Parathyroid adenoma (tissue), 2 donors: ENCODE results near the gene SGCA.

Experiments
- H2AFZ ChIP-seq: fragments of 300-600 bp; sonication (generic); one replicate; pipeline ENCODE4 v1.7.0; 2017; ENCODE audit warnings: antibody characterized with exemption, mild to moderate bottlenecking
- H3K27ac ChIP-seq: fragments of 300-600 bp; sonication (generic); one replicate; pipeline ENCODE4 v1.7.0; 2017
- H3K27me3 ChIP-seq: fragments of 300-600 bp; sonication (generic); one replicate; pipeline ENCODE4 v1.7.0; 2017; ENCODE audit warnings: low read length; ENCODE audit not compliant: control insufficient read depth, insufficient read depth
- H3K36me3 ChIP-seq: fragments of 300-600 bp; sonication (generic); one replicate; pipeline ENCODE4 v1.7.0; 2017; ENCODE audit warnings: low read length; ENCODE audit not compliant: control insufficient read depth, insufficient read depth
- H3K4me1 ChIP-seq: fragments of 300-600 bp; sonication (generic); one replicate; pipeline ENCODE4 v1.7.0; 2017; ENCODE audit warnings: control low read depth
- H3K4me2 ChIP-seq: fragments of 300-600 bp; sonication (generic); one replicate; pipeline ENCODE4 v1.7.0; 2017; ENCODE audit warnings: low read length
- H3K4me3 ChIP-seq: fragments of 300-600 bp; sonication (generic); one replicate; pipeline ENCODE4 v1.7.0; 2017; ENCODE audit warnings: low read depth, low read length
- H3K79me2 ChIP-seq: fragments of 300-600 bp; sonication (generic); one replicate; pipeline ENCODE4 v1.7.0; 2017; ENCODE audit warnings: control low read depth
- H3K9ac ChIP-seq: fragments of 300-600 bp; sonication (generic); one replicate; pipeline ENCODE4 v1.7.0; 2017; ENCODE audit warnings: mild to moderate bottlenecking
- H3K9me3 ChIP-seq: fragments of 300-600 bp; sonication (generic); one replicate; pipeline ENCODE4 v1.7.0; 2017; ENCODE audit warnings: low read length; ENCODE audit not compliant: control insufficient read depth
- TF ChIP-seq, protein P1 (sequence below): fragments of 300-600 bp; sonication (generic); IDR thresholded peaks from one replicate; pipeline ENCODE4 v1.7.0; 2017; ENCODE audit warnings: antibody characterized with exemption, mild to moderate bottlenecking
- donor health status: primary hyperparathyroidism.

SGCA gene

DNA sequence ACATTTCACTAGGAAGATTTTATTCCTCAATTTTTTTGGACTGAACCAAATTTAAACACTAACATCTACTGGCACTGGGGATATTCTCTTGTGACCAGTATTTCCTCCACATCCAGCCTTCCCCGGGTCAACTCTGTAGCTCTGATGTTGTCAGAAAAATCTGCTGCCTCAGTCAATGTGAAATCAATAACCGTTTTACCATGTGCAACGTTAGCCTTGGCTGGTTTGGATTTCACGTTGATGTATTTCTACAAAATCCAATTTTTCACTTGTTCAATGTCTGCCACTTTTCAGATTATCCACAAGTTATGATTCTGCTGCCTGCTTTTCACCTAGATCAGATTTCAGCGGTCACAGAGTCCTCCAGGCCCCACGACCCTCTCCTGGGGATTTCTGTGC is 7.1 kb downstream of the SGCA start:
- Histone ChIP-seq H3K27me3 (no peaks in the 10 kb centered on the region), H3K36me3 (no peaks in the 10 kb centered on the region), H3K79me2 (no peaks in the 10 kb centered on the region), H2AFZ (no peak overlapping the region), H3K9me3 (no peaks in the 10 kb centered on the region), H3K9ac (no peak overlapping the region), H3K27ac (no peak overlapping the region), H3K4me2 (no peak overlapping the region), H3K4me1 (no peaks in the 10 kb centered on the region), H3K4me3 (no peak overlapping the region)
- TF ChIP-seq, protein P1, sequence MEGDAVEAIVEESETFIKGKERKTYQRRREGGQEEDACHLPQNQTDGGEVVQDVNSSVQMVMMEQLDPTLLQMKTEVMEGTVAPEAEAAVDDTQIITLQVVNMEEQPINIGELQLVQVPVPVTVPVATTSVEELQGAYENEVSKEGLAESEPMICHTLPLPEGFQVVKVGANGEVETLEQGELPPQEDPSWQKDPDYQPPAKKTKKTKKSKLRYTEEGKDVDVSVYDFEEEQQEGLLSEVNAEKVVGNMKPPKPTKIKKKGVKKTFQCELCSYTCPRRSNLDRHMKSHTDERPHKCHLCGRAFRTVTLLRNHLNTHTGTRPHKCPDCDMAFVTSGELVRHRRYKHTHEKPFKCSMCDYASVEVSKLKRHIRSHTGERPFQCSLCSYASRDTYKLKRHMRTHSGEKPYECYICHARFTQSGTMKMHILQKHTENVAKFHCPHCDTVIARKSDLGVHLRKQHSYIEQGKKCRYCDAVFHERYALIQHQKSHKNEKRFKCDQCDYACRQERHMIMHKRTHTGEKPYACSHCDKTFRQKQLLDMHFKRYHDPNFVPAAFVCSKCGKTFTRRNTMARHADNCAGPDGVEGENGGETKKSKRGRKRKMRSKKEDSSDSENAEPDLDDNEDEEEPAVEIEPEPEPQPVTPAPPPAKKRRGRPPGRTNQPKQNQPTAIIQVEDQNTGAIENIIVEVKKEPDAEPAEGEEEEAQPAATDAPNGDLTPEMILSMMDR, result no peak

DNA sequence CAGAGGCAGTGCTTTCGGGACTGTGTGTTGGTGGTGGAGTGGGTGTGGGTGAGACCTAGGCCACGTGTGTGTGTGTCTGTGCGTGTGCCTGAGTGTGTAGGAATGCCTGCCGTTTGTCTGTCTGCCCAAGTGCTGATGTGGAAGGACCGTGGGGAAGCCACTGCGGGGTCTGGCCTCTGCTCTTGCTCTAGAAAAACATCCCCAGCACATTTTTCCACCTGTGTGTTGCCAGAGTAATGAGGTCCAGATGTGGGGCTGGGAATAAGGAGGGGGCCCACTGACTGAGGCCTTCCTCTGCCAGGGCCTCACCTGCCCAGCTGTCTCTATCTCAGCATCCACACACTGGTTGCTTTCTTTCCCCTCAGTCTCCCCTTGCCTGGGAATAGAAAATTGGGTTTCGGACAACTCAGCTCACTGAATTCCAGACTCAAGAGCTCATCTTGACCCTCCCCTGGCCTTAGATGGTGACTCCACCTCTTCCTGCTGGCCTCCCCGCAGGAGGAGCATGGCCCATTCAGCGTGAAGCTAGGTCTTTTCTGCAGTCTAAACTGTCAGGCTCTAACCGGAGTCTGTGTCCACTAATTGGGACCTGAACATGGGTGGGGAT is 7.6 kb downstream of the SGCA start:
- Histone ChIP-seq H3K27me3 (no peaks in the 10 kb centered on the region), H3K79me2 (no peaks in the 10 kb centered on the region), H3K4me1 (peaks cover 4% of the 10 kb centered on the region), H3K9ac (no peak overlapping the region), H2AFZ (no peak overlapping the region), H3K4me3 (no peak overlapping the region), H3K36me3 (no peaks in the 10 kb centered on the region), H3K9me3 (no peaks in the 10 kb centered on the region), H3K4me2 (no peak overlapping the region), H3K27ac (no peak overlapping the region)
- TF ChIP-seq, protein P1, result no peak

DNA sequence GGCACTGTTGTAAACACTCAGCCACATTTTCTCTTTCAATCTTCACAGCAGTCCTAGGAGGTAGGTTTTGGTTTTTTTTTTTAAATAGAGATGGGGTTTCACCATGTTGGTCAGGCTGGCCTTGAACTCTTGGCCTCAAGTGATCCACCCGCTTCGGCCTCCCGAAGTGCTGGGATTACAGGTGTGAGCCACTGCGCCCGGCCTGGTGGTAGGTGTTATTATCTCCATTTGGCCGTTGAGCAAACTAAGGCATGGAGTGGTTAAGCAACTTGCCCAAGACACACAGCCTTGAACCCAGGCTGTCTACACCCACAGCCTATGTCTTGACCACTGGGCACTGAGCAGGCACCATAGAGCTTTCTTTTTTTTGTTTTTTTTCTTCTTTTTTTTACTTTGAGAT is 8.6 kb downstream of the SGCA start:
- Histone ChIP-seq H3K4me1 (peaks cover 7% of the 10 kb centered on the region), H2AFZ (no peak overlapping the region), H3K9me3 (no peaks in the 10 kb centered on the region), H3K27me3 (no peaks in the 10 kb centered on the region), H3K36me3 (no peaks in the 10 kb centered on the region), H3K4me2 (no peak overlapping the region), H3K27ac (no peak overlapping the region), H3K79me2 (no peaks in the 10 kb centered on the region), H3K4me3 (no peak overlapping the region), H3K9ac (no peak overlapping the region)
- TF ChIP-seq, protein P1, result no peak

DNA sequence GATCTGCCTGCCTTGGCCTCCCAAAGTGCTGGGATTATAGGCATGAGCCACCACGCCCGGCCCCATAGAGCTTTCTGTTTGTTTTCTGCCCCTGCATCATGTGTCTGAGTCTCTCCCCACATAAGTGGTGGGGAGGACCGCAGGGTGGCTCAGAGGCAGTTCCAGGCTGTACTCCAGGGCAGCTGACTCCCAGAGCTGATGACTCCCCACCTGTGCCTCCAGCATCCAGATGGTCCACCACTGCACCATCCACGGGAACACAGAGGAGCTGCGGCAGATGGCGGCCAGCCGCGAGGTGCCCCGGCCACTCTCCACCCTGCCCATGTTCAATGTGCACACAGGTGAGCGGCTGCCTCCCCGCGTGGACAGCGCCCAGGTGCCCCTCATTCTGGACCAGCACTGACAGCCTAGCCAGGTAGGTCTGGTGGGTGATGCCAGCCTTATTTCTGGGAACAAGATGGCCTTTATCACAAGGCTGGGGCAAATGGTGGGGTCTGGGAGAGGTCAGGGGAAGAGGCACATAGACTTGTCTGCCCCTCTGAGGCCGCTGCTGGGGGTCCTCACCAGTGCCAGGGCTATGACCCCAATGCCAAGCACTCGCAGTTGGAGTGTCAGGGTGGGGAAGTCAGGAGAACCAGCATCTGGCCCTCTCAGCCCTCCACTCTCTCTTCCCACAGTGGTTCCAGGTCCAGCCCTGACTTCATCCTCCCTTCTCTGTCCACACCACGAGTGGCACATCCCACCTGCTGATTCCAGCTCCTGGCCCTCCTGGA is 9.4 kb downstream of the SGCA start:
- TF ChIP-seq, protein P1, result no peak
- Histone ChIP-seq H3K4me3 (no peak overlapping the region), H3K79me2 (no peaks in the 10 kb centered on the region), H3K36me3 (no peaks in the 10 kb centered on the region), H3K27me3 (no peaks in the 10 kb centered on the region), H3K27ac (no peak overlapping the region), H3K9me3 (no peaks in the 10 kb centered on the region), H3K9ac (no peak overlapping the region), H2AFZ (no peak overlapping the region), H3K4me1 (peaks cover 7% of the 10 kb centered on the region), H3K4me2 (no peak overlapping the region)
